22Rv1 (cell line): Measurements from ENCODE around the gene TMEM30A.

Experiments used
- H3K27ac ChIP-seq: fragments of 450-650 bp; 2 replicates; pipeline ENCODE4 v1.5.1; 2017
- CTCF ChIP-seq: fragments of 450-650 bp; IDR thresholded peaks from 2 replicates; pipeline ENCODE4 v1.5.1; 2017; ENCODE audit warnings: mild to moderate bottlenecking
- ZFX ChIP-seq: fragments of 450-650 bp; IDR thresholded peaks from 2 replicates; pipeline ENCODE4 v1.6.1; 2017; ENCODE audit warnings: antibody characterized with exemption, borderline replicate concordance

Gene TMEM30A

GRCh38 chr6:75243333-75244062, 41.1 kb downstream of the TMEM30A start, which contains the start of gene COX7A2:
Gene COX7A2 (minus strand): TSS chr6:75243801. CDS start chr6:75243734, 67 bp downstream.
- no peak for TF ChIP-seq CTCF
- TF ChIP-seq ZFX: no peak

GRCh38 chr6:75236630-75237029, 48.0 kb downstream of the TMEM30A start:
- no peak overlapping the region for H3K27ac ChIP-seq
- TF ChIP-seq ZFX (no peak), CTCF (no peak)

More at GRCh38 chr6:75243333-75244062, 41.1 kb downstream of the TMEM30A start, which contains the start of gene COX7A2:
- peak within 1 kb of the TSS; percentile 93 for H3K27ac ChIP-seq

- TF ChIP-seq CTCF (no peak), ZFX (no peak)
- H3K27ac ChIP-seq: no peak overlapping the region
Observed at GRCh38 chr6:75235271-75235670, 49.3 kb downstream of the TMEM30A start.

- H3K27ac ChIP-seq: no peak overlapping the region
- TF ChIP-seq ZFX (no peak), CTCF (no peak)
Observed at GRCh38 chr6:75234126-75234865, 50.3 kb downstream of the TMEM30A start.

- no peak overlapping the region for H3K27ac ChIP-seq
- TF ChIP-seq ZFX (no peak), CTCF (no peak)
Observed at GRCh38 chr6:75233092-75233615, 51.4 kb downstream of the TMEM30A start.

- no peak overlapping the region for H3K27ac ChIP-seq
- TF ChIP-seq CTCF (peak; percentile 88), ZFX (no peak)
Observed at GRCh38 chr6:75230484-75231325, 53.9 kb downstream of the TMEM30A start.
